SK-N-MC (cell line): Measurements from ENCODE around the gene RUVBL1.
A peak's percentile ranks its signal among the peaks of the same experiment; 100 is the strongest.

Source experiments
- DNase-seq: peaks from one replicate; pipeline ENCODE4 v3.0.0-alpha.2; 2011; ENCODE audit warnings: low read depth, low spot score
- H3K27ac ChIP-seq: fragments of 200-600 bp; sonication (generic); 2 replicates; pipeline ENCODE4 v1.5.1; 2016; ENCODE audit warnings: mixed run types
- H3K36me3 ChIP-seq: fragments of 200-600 bp; sonication (generic); 2 replicates; pipeline ENCODE4 v1.6.1; 2017; ENCODE audit warnings: antibody characterized with exemption, low read length, mixed read lengths; ENCODE audit not compliant: insufficient read depth
- H3K4me3 ChIP-seq: fragments of 200-600 bp; sonication (generic); 2 replicates; pipeline ENCODE4 v1.5.1; 2016
- H3K9ac ChIP-seq: fragments of 200-600 bp; sonication (generic); 2 replicates; pipeline ENCODE4 v1.8.0; 2017; ENCODE audit warnings: mixed run types, mixed read lengths; ENCODE audit not compliant: insufficient read length
- H3K9me3 ChIP-seq: fragments of 200-600 bp; sonication (generic); 2 replicates; pipeline ENCODE4 v1.6.1; 2017; ENCODE audit warnings: low read depth, mild to moderate bottlenecking, antibody characterized with exemption, low read length, moderate library complexity, mixed read lengths
- EZH2 ChIP-seq: fragments of 200-600 bp; sonication (generic); IDR thresholded peaks from one replicate; pipeline ENCODE4 v1.6.1; 2017; ENCODE audit warnings: antibody characterized with exemption
- FOXP2 ChIP-seq: optimal IDR thresholded peaks from 2 replicates; pipeline ENCODE3; 2011; ENCODE audit warnings: mild to moderate bottlenecking, moderate library complexity; ENCODE audit not compliant: insufficient read depth; ENCODE audit errors: extremely low read length, control extremely low read depth
- POLR2AphosphoS5 ChIP-seq: IDR thresholded peaks from 2 replicates; pipeline ENCODE4 v1.6.1; 2012; ENCODE audit warnings: mild to moderate bottlenecking, low read depth, low read length, borderline replicate concordance

Gene RUVBL1

DNA sequence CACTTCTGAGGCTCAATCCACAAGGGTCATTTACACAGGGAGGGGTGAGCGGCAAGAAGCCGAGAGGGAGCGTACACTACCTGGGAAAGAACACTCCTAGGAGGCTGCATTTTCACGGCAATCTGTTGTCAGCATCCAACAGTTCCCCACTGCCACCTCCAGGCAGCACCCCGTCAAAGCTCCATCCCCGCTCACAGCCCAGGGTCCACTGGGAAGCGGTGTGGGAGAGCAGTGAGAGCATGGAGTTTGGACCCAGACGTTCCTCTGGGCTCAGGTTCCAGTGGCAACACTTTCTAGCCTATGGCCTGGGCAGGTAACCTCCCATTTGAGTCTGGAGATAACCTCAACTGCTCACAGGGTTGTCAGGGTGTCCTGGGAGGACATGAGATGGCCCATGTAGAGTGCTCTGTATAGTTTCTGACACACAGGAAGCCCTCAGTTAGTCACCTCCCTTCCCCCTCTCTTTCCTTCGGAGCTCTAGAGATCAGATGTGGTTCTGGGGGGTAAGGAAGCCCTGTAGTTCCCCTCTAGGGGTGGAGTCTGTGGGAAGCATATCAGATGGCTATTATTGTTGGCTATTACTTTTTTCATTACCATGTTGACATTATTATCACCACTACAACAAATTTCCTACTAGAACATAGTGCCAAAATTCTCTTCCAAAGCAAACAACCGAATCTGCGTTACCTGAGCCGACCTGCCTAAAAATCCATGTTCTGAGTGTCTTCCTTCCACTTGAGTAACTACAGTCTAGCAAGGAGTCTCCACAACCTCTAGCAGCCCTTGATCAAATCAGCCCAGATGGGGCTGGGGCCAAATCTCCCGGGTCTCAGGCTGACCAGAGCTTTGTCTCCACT lies 29.1 kb downstream of the RUVBL1 start:
- no peak overlapping the region for H3K27ac ChIP-seq
- H3K36me3 ChIP-seq: peaks cover 86% of the 10 kb centered on the region
- no peaks in the 10 kb centered on the region for H3K9me3 ChIP-seq

DNA sequence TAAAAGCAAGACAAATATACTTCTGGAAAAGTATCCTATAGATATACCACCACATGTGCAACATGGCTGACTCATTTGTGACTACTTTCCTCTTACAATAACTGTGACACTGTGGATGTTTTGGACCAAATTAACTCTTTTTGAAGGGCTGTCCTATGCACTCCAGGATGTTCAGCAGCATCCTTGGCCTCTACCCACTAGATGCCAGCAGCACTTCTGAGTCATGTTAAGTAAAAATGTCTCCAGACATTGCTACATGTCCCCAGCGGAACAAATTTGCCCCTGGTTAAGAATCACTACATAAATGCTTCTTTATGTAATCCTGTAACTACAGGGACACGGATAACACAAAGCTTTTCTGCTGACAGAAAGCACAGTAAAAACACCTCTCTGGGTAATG lies 32.0 kb downstream of the RUVBL1 start:
- TF ChIP-seq POLR2AphosphoS5: no peak
- no peak for TF ChIP-seq EZH2
- no peak for TF ChIP-seq FOXP2
- no peak for DNase-seq
- peaks cover 77% of the 10 kb centered on the region for H3K36me3 ChIP-seq

More for the DNA sequence above, 29.1 kb downstream of the RUVBL1 start:
- TF ChIP-seq FOXP2 (no peak), POLR2AphosphoS5 (no peak), EZH2 (no peak)
- H3K9ac ChIP-seq: no peak overlapping the region
- no peak for DNase-seq
- no peak overlapping the region for H3K4me3 ChIP-seq

DNA sequence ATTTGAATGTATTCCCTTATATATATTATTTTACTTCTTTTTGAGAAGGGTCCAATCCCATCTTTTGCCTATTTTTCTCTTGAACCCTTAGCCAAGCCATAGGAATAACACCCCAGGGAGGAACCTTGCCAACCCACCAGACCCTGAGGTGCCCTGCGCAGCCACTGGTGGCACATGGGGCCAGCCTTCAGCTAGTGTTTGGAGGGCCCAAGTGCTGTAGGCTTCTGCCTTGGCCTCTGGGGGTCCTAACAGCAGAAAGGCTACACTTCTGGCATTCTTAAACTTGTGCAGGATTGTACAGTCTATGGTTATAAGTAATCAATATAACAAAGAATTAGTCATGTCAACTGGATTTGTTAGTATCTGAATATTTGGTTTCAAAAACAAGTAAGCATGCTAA lies 34.5 kb downstream of the RUVBL1 start:
- Histone ChIP-seq H3K36me3 (peaks cover 79% of the 10 kb centered on the region), H3K27ac (no peak overlapping the region), H3K9me3 (no peaks in the 10 kb centered on the region), H3K4me3 (no peak overlapping the region), H3K9ac (no peak overlapping the region)
- DNase-seq: no peak
- TF ChIP-seq POLR2AphosphoS5 (no peak), FOXP2 (no peak), EZH2 (no peak)

More for the DNA sequence above, 32.0 kb downstream of the RUVBL1 start:
- Histone ChIP-seq H3K9ac (no peak overlapping the region), H3K4me3 (no peak overlapping the region), H3K27ac (peak overlapping the region; percentile 36; the same call in 1 of the 2 replicates), H3K9me3 (no peaks in the 10 kb centered on the region)

DNA sequence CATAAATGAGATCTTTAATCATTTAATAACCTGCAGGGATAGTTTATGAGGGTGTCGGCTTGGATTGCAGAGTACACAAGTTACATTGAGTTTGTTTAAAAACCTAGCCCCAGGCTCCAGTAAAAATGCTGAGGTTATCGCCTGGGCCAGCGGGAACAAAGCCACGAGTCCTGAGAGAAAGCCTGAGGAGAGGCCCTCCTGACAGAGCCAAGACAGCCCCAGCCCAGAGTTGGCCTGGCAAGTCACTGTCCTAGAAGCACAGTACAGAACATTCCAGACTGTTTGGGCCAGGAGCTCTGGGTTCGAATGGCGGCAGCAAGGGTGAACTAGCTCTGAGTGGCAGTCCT lies 39.0 kb downstream of the RUVBL1 start:
- peaks cover 89% of the 10 kb centered on the region for H3K36me3 ChIP-seq
- no peak overlapping the region for H3K4me3 ChIP-seq
- no peak for DNase-seq
- no peak overlapping the region for H3K9ac ChIP-seq
- H3K27ac ChIP-seq: no peak overlapping the region
- H3K9me3 ChIP-seq: no peaks in the 10 kb centered on the region
- no peak for TF ChIP-seq FOXP2
- TF ChIP-seq POLR2AphosphoS5: no peak
- TF ChIP-seq EZH2: no peak

DNA sequence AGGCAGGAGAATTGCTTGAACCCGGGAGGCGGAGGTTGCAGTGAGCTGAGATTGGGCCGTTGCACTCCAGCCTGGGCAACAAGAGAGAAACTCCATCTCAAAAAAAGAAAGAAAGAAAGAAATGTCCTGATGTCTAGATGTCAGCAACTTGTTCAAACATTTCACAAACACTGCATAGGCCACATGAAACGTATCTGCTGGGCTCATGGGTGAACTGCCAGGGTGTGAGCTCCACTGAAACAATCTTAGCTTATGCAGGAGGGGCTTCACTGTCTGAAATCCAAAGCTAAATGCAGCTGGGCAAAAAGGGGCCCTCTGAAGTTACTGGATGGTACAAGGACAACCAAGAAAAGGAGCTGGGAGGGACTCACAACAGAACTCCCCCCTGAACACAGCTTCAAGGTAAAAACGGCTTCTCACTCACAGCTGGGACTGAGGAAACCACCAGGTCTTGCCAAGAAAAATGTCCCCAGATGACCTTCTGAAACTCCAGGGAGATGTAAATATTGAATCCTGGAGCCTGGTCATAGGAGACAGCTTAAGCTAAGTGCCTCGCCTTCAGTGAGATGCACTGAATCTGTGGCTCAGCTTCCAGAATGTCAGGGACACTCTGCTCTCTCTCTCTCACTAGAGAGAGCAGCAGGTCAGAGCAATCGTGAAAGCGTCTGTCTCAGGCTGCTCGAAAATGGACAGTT lies 39.5 kb downstream of the RUVBL1 start:
- Histone ChIP-seq H3K9me3 (no peaks in the 10 kb centered on the region), H3K27ac (no peak overlapping the region), H3K4me3 (no peak overlapping the region), H3K36me3 (peaks cover 93% of the 10 kb centered on the region), H3K9ac (no peak overlapping the region)
- no peak for TF ChIP-seq EZH2
- TF ChIP-seq FOXP2: no peak
- TF ChIP-seq POLR2AphosphoS5: no peak
- no peak for DNase-seq

DNA sequence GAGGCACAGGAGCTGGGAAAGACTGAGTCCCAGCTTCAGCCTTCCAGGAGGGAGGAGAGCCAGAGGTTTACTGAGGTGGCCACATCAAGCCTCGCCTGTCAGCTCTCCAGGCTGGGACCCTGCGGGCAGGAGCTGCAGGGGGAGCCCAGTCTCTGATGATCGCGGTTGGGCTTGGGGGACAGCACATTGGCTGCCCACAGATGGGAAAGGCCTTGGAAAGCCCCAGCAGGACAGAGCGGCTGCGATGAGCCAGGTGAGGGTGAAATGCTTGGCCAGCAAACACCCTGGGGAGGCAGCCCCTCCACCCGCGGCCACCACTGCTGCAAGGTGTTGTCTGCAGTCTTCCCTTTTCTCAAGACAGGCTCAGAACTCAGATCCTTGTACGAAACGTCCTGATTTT lies 40.2 kb downstream of the RUVBL1 start:
- Histone ChIP-seq H3K9me3 (no peaks in the 10 kb centered on the region), H3K27ac (no peak overlapping the region), H3K9ac (no peak overlapping the region), H3K4me3 (no peak overlapping the region), H3K36me3 (peaks cover 95% of the 10 kb centered on the region)
- TF ChIP-seq EZH2 (no peak), POLR2AphosphoS5 (no peak), FOXP2 (no peak)
- no peak for DNase-seq

DNA sequence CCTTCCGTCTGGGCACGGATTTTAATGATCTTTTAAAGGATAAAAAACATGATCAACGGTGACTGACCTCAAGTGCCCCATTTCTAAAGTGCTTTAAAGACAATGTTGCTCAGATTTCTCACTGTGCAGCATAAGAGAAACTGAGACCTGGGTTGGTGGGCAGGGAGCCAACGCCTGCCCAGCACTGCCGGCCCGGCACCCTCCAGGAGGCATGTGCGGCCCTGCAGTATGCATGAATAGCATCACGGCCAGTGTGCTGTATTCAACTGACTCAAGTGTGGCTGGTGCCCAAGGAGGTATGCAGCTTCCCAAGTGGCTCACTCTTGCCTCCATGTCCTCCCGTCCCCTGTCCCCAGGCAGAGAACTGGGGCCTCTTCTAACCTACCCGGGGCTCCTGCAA lies 41.1 kb downstream of the RUVBL1 start:
- DNase-seq: no peak
- no peaks in the 10 kb centered on the region for H3K9me3 ChIP-seq
- H3K4me3 ChIP-seq: no peak overlapping the region
- H3K9ac ChIP-seq: no peak overlapping the region
- no peak overlapping the region for H3K27ac ChIP-seq
- peaks cover 93% of the 10 kb centered on the region for H3K36me3 ChIP-seq
- TF ChIP-seq FOXP2: no peak
- TF ChIP-seq POLR2AphosphoS5: no peak
- no peak for TF ChIP-seq EZH2

DNA sequence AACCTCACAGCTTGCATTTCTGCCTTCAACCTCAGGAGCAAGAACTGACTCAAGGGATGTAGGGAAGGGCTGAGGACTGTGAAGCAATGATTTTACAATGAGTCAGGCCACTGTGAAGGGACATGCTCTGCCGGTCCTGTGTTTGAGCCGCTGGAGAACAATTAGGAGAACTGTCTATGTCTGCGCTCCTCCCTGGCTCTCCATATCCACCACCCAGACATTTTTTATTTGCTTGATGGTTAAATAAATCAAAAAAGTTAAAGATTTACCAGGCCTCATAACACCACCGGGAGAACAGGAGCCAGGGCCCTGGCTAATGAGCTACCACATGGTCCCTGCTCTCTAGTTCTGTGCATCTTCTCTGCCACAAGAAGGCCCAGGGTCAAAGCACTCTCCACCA lies 41.8 kb downstream of the RUVBL1 start:
- H3K27ac ChIP-seq: no peak overlapping the region
- H3K36me3 ChIP-seq: peaks cover 86% of the 10 kb centered on the region
- TF ChIP-seq EZH2 (no peak), FOXP2 (no peak), POLR2AphosphoS5 (no peak)
- no peak overlapping the region for H3K4me3 ChIP-seq
- no peak for DNase-seq
- no peak overlapping the region for H3K9ac ChIP-seq
- no peaks in the 10 kb centered on the region for H3K9me3 ChIP-seq
